HT1080 (cell line): ENCODE results near the gene C3orf49. TPM values are rescaled to one million over a fixed set of nuclear protein-coding genes. Genes with fewer than 3 reads are reported as not detected.

Experiments
- DNase-seq: peaks from one replicate; pipeline ENCODE4 v3.0.0-alpha.2; 2015; ENCODE audit warnings: low read depth
- total RNA-seq: library from RNA; depleted of rRNA; stranded (reverse); fragments of >200 nt; shearing (Covaris generic); gene quantifications from 2 replicates; pipeline ENCODE4 v1.2.3, GENCODE V29; 2014

Gene C3orf49
- total RNA-seq, 1 experiment from 2014 or later: 0.16 TPM

DNA sequence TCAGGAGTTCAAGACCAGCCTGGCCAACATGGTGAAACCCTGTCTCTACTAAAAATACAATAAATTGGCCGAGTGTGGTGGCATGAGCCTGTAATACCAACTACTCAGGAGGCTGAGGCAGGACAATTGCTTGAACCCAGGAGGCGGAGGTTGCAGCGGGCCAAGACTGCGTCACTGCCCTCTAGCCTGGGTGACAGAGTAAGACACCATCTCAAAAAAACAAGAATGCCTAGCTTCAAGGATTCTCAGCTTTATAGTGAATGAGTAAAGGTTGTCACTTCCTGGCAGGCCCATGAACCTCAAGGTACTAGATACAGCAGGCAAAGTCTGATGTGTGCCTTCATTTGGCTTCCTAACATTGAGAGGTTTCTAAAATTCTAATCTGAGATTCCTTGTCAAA, 30.1 kb downstream of the C3orf49 start:
- no peak for DNase-seq

DNA sequence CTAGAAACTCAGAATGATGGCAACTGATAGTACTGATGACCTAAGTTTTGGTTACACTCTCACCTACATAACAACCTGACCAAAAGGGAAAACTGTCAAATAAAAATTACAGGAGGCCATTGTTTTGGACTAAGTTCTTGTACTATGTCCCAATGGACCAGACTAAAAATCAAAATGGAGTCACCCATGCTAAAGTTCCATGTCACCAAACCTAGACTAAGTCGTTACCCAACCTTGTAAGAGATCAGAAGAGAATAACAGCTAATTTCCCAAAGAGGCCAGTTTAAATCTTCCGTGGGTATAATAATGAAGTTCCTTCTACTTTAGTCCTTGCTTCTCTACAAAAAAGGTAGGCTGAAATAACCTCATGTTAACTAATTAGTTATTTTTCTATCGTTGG, 32.2 kb downstream of the C3orf49 start:
- no peak for DNase-seq

DNA sequence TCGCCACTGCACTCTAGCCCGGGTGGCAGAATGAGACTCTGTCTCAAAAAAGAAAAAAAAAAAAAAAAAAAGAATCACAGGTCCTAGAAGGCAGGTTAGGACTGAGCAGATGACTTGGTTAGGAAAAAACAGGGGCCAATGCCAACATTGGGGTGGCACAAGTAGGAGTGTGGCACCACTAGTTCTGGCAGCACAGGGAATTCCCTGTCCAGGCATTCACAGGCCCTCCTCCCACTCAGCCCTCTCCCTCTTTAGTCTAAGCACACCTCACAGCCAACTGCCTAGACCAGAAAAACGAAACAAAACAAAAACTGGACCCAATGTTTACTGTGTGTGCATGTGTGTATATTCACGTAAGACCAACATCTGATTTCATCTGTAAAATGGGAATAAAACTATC, 34.0 kb downstream of the C3orf49 start:
- no peak for DNase-seq

DNA sequence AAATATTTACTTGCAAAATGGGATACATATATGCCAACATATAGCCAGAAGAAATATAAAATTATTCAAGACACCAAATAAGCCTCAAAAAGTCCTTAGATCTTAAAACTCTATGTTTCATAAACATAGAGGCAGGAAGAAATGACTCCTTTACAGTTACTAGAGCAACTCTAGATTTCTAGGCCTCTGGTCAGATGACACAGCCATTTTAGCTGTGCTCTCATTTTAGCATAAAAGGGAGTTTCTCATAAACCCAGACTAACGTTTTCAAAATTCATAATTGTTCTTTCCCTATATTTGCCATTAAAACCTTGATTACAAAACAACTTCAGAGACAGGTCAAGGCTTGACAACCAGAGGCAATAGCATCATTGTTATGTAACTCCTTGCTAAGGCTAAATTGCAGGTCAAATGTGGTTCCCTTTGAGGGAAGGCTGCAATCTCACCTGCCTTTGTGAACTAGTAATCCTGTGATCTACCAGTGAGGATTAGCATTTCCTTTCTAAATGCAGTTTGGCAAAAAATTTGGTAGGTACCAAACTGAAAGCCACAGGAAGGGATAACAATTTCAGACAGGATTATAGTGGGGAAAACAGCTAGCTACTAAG, 36.3 kb downstream of the C3orf49 start:
- no peak for DNase-seq

DNA sequence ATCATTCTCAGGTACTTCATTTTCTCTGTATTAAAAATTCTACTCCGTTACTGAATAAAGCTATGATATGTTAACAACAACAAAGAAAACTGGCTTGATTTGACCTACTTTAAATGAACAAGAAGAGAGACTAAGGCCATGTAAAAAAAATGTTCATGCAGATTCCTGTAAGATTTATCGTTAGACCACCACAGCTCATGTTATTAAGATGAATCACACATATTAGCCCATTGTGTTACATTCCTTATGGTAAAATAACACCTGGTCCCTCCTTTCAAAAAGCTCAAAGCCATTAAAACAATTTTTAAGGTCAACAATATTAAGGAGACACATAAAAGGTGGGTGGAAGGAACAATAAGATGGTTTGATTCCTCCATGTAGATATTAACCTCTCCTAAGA, 38.2 kb downstream of the C3orf49 start:
- DNase-seq: no peak

DNA sequence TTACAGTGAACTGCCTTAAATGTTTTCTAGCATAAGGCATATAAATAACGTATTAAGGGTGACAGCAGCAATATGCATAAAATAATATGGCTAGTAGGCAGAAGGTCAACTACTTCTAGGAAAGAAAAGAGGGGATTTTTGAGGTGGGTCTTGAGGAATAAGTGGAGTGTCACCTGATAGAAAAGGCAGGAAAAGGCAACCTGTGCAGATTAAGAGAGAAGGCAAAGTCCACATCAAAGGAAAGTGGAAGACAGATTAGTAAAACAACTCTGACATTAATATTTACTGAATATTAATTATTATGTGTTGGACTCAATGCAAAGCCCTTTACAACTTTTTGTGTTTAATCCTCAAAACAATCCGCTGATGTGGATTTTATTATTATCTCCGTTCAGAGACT, 41.7 kb downstream of the C3orf49 start:
- no peak for DNase-seq

DNA sequence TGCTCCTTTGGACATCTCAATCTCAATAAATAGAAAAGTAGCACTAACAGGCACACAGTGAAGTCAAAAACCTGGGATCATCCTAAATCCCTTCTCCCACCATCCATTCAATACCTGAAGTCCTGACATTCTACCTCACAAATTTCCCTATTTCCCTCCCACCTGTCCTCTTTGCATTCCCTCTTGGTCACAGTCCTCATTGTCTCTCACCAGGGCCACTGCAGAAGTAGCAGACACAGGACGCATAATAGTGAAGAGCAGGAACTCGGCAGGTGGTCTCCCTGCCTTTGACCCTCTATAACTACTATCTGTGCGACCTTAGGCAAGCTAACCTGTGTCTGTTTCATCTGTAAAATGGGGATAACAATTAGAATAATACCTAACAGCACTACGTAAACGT, 42.2 kb downstream of the C3orf49 start:
- DNase-seq: no peak

DNA sequence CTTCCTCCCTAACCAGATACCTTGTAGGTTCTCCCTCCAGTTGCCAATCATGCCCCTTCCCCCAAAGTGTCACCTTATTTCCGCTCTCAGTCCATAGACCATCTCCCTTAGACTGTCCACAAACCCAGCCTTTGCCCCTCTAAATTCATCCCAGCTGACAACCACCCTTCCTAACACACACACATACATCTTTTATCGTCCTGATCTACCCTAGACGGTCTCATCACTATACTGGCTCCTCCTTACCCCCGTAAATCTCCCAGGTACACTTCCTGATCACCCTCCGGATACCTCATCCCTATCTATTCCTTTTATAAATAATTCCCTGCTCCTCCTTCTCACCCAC, 43.7 kb downstream of the C3orf49 start:
- no peak for DNase-seq

DNA sequence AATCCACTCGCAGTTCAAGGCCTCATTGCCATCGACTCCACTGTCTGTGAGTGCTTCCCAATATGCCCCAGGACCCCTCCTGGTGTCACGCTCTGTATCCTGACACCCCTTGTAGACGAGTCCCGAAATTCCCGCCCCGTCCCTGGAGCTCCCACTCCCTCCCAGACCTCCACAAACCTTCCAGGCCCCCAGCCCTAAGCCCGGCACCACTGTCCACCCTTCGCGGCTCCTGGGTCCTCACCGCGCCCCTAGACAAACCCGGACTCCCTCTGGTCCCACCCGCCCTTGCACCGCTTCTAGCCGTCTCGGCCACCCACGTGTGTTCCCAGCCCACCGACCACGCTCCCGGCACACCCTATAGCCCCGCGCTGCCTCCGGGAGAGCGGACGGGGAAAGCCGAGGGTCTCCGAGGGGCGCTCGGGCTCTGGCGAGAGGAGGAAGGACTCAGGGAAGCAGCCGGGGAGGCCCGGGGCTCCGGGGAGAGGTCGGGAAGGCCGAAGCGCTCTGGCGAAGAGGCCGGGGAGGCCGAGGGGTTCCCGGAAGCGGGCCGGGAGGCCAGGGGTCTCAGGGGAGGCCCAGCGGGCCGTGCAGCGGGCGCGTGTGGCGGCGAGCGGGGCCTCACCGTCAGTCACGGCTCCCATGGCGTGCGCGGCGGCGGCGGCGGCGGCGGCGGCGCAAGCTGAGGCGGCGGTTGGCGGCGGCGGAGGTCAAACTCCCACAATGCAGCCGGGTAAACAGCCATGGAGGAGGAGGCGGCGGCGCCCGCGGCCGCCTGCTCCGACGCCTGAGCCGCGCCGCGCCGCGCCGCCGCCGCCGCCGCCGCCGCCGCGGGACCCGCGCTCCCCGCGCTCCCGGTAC, 44.3 kb downstream of the C3orf49 start, which contains the start of the genes ATXN7 and THOC7:
TSS of gene ATXN7 (plus strand) at position 718 of the 858 bp plus-strand sequence. CDS start 48,732 bp downstream, outside the sequence.
TSS of gene THOC7 (minus strand) at position 656 of the 858 bp plus-strand sequence. CDS start at position 641, 15 bp downstream.
- peak; percentile 43 for DNase-seq

DNA sequence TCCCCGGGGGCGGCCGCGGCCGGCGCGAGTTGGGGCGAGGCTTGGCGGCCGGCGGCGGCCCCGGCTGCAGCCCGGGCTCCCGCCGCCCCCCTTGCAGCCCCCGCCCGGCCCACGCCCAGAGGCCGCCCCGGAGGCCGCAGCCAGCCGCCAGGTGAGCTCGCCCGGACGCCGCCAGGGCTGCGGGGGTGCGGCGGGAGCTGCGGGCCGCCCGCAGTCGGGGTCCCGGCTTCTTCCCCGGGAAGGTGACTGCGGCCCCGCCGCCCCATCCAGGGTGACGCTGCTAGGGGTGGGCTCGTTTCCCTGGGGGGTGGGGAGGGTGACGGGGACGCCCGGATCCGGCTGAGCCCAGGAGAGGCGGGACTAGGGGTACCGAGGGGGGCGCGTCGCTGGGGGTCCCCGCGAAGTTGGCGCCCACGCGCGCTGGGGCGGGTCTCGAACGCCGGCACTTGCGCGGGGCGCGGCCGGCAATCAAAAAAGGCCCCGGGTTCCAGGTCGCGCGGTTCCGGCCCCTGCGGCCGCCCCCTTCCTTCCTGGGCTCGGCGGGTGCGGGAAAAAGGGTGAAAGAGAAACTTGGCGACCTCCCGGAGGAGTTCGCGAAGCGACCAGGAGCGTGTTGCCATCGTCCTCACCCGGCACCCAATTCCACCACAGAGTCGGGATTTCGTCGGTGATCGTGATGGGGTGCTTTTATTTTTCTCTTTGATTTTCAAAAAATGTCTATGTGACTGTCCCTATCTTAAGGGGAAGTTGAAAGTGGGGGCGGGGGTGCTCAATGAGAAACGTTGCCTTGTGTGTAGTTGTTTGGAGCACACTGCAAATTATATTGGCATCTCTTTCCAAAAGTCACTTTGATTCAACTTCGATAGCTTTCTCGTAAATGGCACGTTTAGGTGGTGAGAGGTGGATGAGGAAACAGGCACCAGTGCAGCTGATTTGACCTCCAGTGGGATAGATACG, 45.2 kb downstream of the C3orf49 start:
- DNase-seq: peak; percentile 24

DNA sequence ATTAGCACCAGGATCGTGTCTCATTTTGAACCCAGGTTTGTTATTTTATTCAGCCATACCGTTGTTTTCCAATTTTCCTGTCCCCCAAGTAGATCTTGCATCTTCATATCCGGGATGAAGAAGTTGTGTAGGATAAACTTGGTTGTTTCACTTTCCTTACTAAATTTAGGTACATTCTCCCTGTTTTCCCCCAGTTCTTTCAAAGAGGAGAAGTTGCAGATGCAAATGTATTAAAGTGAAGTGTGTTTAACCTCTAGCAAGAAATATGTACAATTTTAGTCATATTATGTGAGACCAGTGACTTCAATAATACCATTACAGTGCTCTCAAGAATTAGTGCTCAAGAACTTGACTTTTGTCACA, 45.8 kb downstream of the C3orf49 start:
- no peak for DNase-seq

DNA sequence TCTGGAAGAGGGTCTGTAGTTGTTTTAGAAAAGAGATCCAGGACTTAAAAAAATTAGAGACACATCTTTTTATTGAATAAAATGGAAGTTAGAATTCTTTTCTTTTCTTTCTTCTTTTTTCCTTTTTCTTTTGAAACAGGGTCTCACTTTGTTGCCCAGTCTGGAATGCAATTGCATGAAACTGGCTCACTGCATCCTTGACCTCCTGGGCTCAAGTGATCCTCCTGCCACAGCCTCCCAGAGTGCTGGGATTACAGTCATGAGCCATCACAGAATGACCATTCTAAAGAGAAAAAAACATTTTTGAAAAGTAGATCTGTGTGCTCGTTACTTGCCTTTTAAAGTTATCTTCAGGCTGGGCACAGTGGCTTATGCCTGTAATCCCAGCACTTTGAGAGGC, 48.1 kb downstream of the C3orf49 start:
- DNase-seq: no peak

DNA sequence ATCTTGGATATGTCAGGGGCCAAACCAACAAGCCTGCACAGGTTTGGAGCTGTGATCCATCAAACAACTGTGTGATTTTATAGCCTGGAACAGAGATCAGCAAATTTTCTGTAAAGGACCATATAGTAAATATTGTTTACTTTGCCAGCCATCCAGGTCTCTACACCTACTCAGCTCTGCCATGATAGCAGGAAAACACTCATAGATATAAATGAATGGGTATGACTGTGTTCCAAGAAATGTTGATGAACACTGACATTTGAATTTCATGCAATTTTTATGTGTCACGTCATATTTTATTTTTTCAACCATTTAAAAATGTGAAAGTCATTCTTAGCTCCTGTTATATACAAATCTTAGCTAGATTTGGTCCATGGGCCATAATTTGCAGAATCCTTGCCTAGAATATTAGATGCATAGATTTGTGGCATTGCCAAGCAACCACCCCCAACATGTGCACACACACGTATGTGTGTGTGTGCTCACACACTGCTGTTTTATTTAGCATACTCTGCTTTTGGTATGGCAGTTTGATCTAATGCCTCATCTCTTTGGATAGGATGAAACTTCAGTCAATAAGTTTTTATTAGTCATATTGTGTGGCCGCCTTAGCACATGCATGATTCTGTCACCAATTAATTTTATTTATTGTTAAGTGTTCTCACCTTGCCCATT, 51.0 kb downstream of the C3orf49 start:
- DNase-seq: no peak

DNA sequence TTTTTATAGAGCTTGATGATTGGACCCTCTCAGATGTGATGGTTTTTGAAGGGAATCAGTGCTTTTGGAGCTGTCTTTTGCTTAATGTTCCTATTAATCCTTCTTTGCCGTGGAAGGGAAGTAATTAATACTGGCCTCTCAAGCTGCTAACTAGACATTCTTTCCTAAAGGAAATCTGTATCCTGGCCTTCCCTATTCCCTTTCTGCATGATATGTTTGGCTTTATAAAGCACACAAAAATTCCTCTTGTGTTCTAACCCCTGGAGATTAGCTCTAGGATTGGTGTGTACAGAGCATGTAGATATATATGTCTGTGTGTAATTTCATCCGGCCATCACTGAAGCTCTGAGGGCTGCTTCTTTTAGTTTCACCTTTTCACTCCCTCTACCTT, 51.5 kb downstream of the C3orf49 start:
- DNase-seq: no peak

DNA sequence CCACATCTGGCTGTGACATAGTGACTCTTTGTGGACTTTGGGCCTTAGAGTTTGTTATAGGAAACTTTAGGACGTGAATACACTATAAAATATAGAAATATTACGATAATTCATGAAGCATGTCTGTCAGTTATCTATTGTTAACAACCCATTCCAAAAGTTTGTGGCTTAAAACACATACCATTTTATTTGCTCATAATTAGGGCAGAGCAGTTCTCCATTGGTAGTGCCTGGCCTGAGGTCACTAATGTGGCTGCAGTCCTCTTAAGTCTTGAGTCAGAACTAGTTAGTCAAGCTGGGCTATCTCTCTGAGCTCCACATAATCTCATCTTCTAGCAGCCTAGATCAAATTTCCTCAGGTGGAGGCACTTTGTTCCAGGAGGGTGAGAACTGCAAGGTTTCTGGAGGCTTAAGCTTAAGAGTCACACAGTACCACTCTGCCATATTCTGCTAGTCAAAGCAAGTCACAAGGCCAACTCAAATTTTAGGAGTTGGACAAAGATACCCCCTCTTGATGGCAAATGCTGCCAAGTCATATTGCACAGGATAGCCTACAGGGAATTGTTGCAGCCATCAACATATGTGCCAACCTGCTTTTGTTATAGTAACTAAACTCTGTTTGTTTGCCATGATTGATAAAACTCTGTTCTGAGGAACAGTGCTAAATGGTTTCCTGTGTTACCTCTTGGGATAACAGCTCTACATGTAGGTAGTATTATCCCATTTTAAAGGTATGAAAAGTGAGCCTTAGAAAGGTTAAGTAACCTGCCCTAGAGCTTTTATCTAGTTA, 53.2 kb downstream of the C3orf49 start:
- DNase-seq: peak; percentile 68

DNA sequence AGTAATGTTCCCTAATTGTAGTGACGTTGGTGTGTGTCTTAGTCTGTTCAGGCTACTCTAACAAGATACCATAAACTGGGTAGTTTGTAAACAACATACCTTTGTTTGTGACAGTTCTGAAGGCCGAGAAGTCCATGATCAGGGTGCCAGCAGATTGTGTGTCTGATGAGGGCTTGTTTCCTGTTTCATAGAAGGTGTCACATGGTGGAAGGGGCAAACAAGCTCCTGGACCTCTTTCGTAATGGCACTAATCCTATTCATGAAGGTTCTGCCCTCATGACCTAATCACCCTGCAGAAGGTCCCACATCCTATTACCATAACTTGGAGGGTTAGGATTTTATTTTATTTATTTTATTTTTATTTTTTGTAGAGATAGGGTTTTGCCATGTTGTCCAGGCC, 55.7 kb downstream of the C3orf49 start:
- no peak for DNase-seq

DNA sequence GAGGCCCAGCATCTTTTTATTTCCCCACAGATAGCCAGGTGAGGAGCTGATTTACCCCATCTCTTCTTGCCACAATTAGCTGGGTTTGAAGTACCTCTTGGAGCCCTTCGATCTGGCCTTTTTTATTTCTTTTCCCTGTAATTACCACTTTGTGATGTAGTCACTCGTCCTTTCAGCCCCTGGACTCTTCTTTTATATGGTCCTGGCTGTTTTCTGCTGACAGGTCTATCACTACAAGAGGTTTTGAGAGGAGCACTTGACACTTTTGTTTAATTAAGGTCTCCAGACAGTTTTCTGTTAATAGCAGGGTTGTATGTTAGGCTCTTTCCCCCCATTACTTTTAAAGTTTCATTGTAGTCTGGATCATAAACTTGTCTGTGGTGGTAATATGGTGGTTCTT, 56.4 kb downstream of the C3orf49 start:
- DNase-seq: no peak

DNA sequence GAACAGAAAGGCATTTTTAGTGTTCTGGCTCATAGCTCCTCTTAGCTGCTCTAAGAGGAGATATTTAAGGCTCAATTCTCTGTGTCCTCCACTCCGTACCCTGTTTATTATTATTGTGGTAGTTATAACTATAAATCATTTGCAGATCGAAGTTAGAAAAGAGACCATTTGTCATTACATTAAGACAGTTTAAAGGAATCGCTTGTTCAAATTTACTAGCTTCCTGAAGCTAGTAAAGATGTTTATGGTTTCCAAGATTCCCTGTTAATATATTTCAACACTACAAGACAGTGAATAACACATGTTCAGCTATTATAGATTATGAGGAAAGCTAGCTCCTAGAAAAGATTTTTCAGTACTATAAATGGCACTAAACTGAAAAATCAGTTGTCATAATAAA, 57.2 kb downstream of the C3orf49 start:
- DNase-seq: no peak

DNA sequence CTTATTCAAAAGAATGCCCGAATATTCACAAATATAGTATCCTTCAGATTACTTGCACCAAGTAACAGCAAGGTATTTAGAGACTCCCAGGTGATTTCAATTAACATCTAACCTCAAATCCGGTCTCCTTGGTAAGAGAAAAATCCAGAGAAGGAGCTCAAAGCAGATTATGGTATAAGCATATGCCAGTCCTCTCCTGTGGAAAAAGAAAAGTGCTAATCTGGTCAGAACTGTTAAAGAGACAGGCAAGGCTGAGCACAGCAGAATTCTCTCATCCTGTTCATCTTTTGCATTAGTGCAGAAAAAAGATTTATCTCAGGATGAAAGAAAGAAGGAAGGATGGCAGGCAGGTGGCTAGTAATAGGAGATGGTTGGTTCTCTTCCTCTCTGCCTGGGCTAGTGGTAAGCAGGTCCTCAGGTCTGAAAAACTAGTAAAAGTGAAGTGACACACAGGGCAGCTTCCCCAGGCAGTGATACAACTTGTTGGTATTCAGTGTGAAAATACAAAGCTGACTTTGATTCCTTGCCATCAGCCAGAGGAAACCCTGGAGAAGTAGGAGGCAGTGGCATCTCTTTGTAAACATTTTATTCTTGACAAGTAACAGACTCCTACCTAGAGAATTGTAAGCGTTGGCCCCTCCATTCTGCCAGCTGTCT, 58.8 kb downstream of the C3orf49 start:
- peak; percentile 15 for DNase-seq
